Hepatocyte (in vitro differentiated cells): ENCODE measurements around the gene NHSL2. TPM values are rescaled to one million over a fixed set of nuclear protein-coding genes. Genes with fewer than 3 reads are reported as not detected.

Experiments used
- DNase-seq: peaks from one replicate; pipeline ENCODE4 v3.0.0-alpha.2; 2016; ENCODE audit warnings: low spot score
- H2AFZ ChIP-seq: fragments of 200-600 bp; sonication (generic); 2 replicates; pipeline ENCODE4 v1.6.0; 2016; ENCODE audit warnings: antibody characterized with exemption, mild to moderate bottlenecking
- H3K27ac ChIP-seq: fragments of 200-600 bp; sonication (generic); 2 replicates; pipeline ENCODE4 v1.5.1; 2016; ENCODE audit warnings: mild to moderate bottlenecking
- H3K27me3 ChIP-seq: fragments of 200-600 bp; sonication (generic); 2 replicates; pipeline ENCODE4 v1.6.1; 2016
- H3K36me3 ChIP-seq: fragments of 200-600 bp; sonication (generic); replicated peaks from 2 replicates; pipeline ENCODE4 v1.5.1; 2016; ENCODE audit warnings: low read depth; ENCODE audit not compliant: insufficient read depth
- H3K4me1 ChIP-seq: fragments of 200-600 bp; sonication (generic); 2 replicates; pipeline ENCODE4 v1.5.1; 2016; ENCODE audit warnings: mild to moderate bottlenecking, moderate library complexity; ENCODE audit not compliant: insufficient read depth
- H3K4me2 ChIP-seq: fragments of 200-600 bp; sonication (generic); 2 replicates; pipeline ENCODE4 v1.6.0; 2016
- H3K4me3 ChIP-seq: fragments of 200-600 bp; sonication (generic); 2 replicates; pipeline ENCODE4 v1.5.1; 2016; ENCODE audit warnings: mild to moderate bottlenecking
- H3K79me2 ChIP-seq: fragments of 200-600 bp; sonication (generic); 2 replicates; pipeline ENCODE4 v1.6.0; 2017; ENCODE audit warnings: mild to moderate bottlenecking
- H3K9me2 ChIP-seq: fragments of 200-600 bp; sonication (generic); replicated peaks from 2 replicates; pipeline ENCODE4 v1.6.0; 2017; ENCODE audit warnings: mild to moderate bottlenecking; ENCODE audit not compliant: insufficient read depth
- H3K9me3 ChIP-seq: fragments of 200-600 bp; sonication (generic); 2 replicates; pipeline ENCODE4 v1.5.1; 2016; ENCODE audit warnings: low read depth, mild to moderate bottlenecking
- H4K20me1 ChIP-seq: fragments of 200-600 bp; sonication (generic); 2 replicates; pipeline ENCODE4 v1.6.0; 2016; ENCODE audit warnings: mild to moderate bottlenecking; ENCODE audit not compliant: insufficient read depth, poor library complexity, severe bottlenecking
- CTCF ChIP-seq: fragments of 200-600 bp; sonication (generic); IDR thresholded peaks from 2 replicates; pipeline ENCODE4 v1.5.1; 2016; ENCODE audit warnings: antibody characterized with exemption, mild to moderate bottlenecking; ENCODE audit not compliant: poor library complexity
- EZH2 ChIP-seq: fragments of 200-600 bp; sonication (generic); IDR thresholded peaks from 2 replicates; pipeline ENCODE4 v1.6.1; 2016; ENCODE audit warnings: antibody characterized with exemption, mild to moderate bottlenecking, borderline replicate concordance
- EZH2phosphoT487 ChIP-seq: fragments of 200-600 bp; sonication (generic); IDR thresholded peaks from one replicate; pipeline ENCODE4 v1.6.1; 2018; ENCODE audit warnings: antibody characterized with exemption, mild to moderate bottlenecking, low read depth, moderate library complexity; ENCODE audit not compliant: unreplicated experiment, severe bottlenecking
- WGBS: methylation state at CpG from one replicate; pipeline ENCODE4 v1.1.6; 2016; ENCODE audit warnings: low lambda C conversion rate; ENCODE audit errors: missing lambda C conversion rate; 5-methylcytosine and 5-hydroxymethylcytosine counted together
- polyA plus RNA-seq: library from polyadenylated mRNA; unstranded; fragments of >200 nt; fragmentation: Nextera tagmentation; extraction: Ambion mirVana; gene quantifications from 2 replicates; pipeline ENCODE4 v1.2.1, GENCODE V29; 2016
- total RNA-seq: library from RNA; depleted of rRNA; stranded (reverse); fragments of >200 nt; gene quantifications from 2 replicates; pipeline ENCODE4 v1.2.3, GENCODE V29; 2014

NHSL2 gene
- total and polyA plus RNA-seq, 2 experiments from 2014 or later = 2.3 to 3.2 TPM

- no peak overlapping the region for H3K4me2 ChIP-seq
- TF ChIP-seq EZH2phosphoT487 (no peak), CTCF (no peak), EZH2 (no peak)
- no peaks in the 10 kb centered on the region for H3K9me2 ChIP-seq
- 72% methylated on average over 13 of the region's 13 CpGs for WGBS
- no peaks in the 10 kb centered on the region for H4K20me1 ChIP-seq
- H3K9me3 ChIP-seq = no peaks in the 10 kb centered on the region
- H3K36me3 ChIP-seq = no peaks in the 10 kb centered on the region
- H3K79me2 ChIP-seq = no peaks in the 10 kb centered on the region
- no peak overlapping the region for H3K4me3 ChIP-seq
- H2AFZ ChIP-seq = no peak overlapping the region
- peak overlapping the region; percentile 48 for H3K27ac ChIP-seq
- H3K27me3 ChIP-seq = no peaks in the 10 kb centered on the region
- no peak for DNase-seq
- H3K4me1 ChIP-seq = peaks cover 9% of the 10 kb centered on the region
Measured at GRCh38 chrX:72041871-72042851, 131.5 kb downstream of the NHSL2 start.

GRCh38 chrX:72042852-72043248 is 132.2 kb downstream of the NHSL2 start:
- Histone ChIP-seq H3K4me1 (peaks cover 9% of the 10 kb centered on the region), H2AFZ (no peak overlapping the region), H3K4me2 (no peak overlapping the region), H3K9me3 (no peaks in the 10 kb centered on the region), H3K27ac (no peak overlapping the region), H3K36me3 (no peaks in the 10 kb centered on the region), H3K4me3 (no peak overlapping the region), H3K9me2 (no peaks in the 10 kb centered on the region), H4K20me1 (no peaks in the 10 kb centered on the region), H3K79me2 (no peaks in the 10 kb centered on the region), H3K27me3 (no peaks in the 10 kb centered on the region)
- WGBS = 73% methylated on average over 3 of the region's 3 CpGs
- TF ChIP-seq EZH2 (no peak), CTCF (no peak), EZH2phosphoT487 (no peak)
- no peak for DNase-seq

- no peak overlapping the region for H3K27ac ChIP-seq
- TF ChIP-seq CTCF (no peak), EZH2phosphoT487 (no peak), EZH2 (no peak)
Measured at GRCh38 chrX:72043636-72044035, 133.0 kb downstream of the NHSL2 start.

More at GRCh38 chrX:72043636-72044035, 133.0 kb downstream of the NHSL2 start:
- Histone ChIP-seq H4K20me1 (no peaks in the 10 kb centered on the region), H3K4me2 (no peak overlapping the region), H3K9me3 (no peaks in the 10 kb centered on the region), H3K79me2 (no peaks in the 10 kb centered on the region), H3K9me2 (no peaks in the 10 kb centered on the region), H3K4me3 (no peak overlapping the region), H2AFZ (no peak overlapping the region), H3K36me3 (no peaks in the 10 kb centered on the region), H3K4me1 (peaks cover 9% of the 10 kb centered on the region), H3K27me3 (no peaks in the 10 kb centered on the region)
- 78% methylated on average over 4 of the region's 4 CpGs for WGBS
- DNase-seq = no peak
